BLaER1 treated with 17β-estradiol and CSF1 and Interleukin-3, amounts not matched to agents 10 nM and 100 nM (cell line): ENCODE results near the gene OR1F1.

Source experiments
- H3K27ac ChIP-seq, 11 experiments: shearing (Covaris generic); formaldehyde crosslinking; 2 replicates each; pipeline ENCODE4 v1.8.1; 2022
- H3K27me3 ChIP-seq, 11 experiments: shearing (Covaris generic); formaldehyde crosslinking; 2 replicates each; pipeline ENCODE4 v1.8.1; 2022
- H3K36me3 ChIP-seq, 11 experiments: shearing (Covaris generic); formaldehyde crosslinking; 2 replicates each; pipeline ENCODE4 v1.8.1; 2022
- H3K4me1 ChIP-seq, 10 experiments: shearing (Covaris generic); formaldehyde crosslinking; 2 replicates each; pipeline ENCODE4 v1.8.1; 2022
- H3K4me2 ChIP-seq, 11 experiments: shearing (Covaris generic); formaldehyde crosslinking; 2 replicates each; pipeline ENCODE4 v1.8.1; 2022
- H3K4me3 ChIP-seq, 10 experiments: shearing (Covaris generic); formaldehyde crosslinking; 2 replicates each; pipeline ENCODE4 v1.8.1; 2022
- H3K9ac ChIP-seq, 11 experiments: shearing (Covaris generic); formaldehyde crosslinking; 2 replicates each; pipeline ENCODE4 v1.8.1; 2022
- H3K9me3 ChIP-seq, 11 experiments: shearing (Covaris generic); formaldehyde crosslinking; replicated peaks in 1 of 11; 2 replicates each; pipeline ENCODE4 v1.8.1; 2022
- H4K20me1 ChIP-seq, 11 experiments: shearing (Covaris generic); formaldehyde crosslinking; 2 replicates each; pipeline ENCODE4 v1.8.1; 2022
- Cebpa-rat ChIP-seq, 11 experiments: shearing (Covaris generic); IDR thresholded peaks; 2 replicates each; pipeline ENCODE4 v1.8.1; 2022

The OR1F1 gene

DNA sequence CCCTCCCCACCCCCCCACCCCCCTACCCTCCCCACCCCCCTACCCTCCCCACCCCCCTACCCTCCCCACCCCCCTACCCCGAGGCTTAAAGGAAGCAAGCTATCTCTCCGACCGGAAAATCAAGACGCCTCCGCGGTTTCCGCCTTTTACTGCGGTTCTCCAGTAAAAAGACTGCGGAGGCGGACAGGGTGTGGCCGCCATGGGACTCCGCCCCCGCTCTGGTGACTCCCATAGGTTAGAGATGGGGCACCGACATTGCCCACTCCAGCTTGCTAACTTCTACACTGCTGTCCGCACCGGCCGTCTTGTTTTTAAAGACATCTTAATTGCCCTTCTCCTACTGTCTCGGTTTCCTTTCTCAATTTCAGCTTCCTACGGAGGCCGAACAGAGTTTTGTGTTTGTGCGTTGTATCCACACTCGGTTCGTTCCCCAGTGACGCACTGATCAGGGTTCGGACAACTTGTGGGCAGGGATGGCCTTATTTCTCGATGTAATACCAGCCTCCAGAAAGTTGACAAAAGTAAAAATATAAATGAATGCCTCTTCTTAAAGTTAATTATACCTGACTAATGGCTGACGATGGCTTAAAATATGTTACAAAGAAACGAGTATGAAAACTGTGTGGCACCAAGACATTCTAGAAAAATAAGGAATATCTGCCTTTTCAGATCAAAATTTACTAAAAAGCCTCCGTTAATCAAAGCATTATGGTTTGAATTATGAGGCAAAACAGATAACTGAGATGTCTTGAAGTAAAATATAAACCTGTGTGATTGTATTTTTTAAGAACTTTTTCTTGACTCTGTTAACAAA is 48.1 kb downstream of the OR1F1 start:
- H3K36me3 ChIP-seq, result peaks cover 19 to 27% (median 25%) of the 10 kb centered on the region in 11 experiments
- no peak overlapping the region for H3K4me3 ChIP-seq
- no peak overlapping the region for H3K27ac ChIP-seq
- no peaks in the 10 kb centered on the region for H3K27me3 ChIP-seq
- H3K9me3 ChIP-seq, result peaks cover 17 to 39% (median 29%) of the 10 kb centered on the region in 11 experiments
- H3K9ac ChIP-seq, result no peak overlapping the region
- H4K20me1 ChIP-seq, result no peaks in the 10 kb centered on the region; a peak in 1 of 22 replicates
- no peak overlapping the region for H3K4me2 ChIP-seq
- no peak for TF ChIP-seq Cebpa-rat (IDR thresholded peaks at IDR 0.05)
- peaks cover 11 to 22% (median 15%) of the 10 kb centered on the region in 10 experiments for H3K4me1 ChIP-seq

DNA sequence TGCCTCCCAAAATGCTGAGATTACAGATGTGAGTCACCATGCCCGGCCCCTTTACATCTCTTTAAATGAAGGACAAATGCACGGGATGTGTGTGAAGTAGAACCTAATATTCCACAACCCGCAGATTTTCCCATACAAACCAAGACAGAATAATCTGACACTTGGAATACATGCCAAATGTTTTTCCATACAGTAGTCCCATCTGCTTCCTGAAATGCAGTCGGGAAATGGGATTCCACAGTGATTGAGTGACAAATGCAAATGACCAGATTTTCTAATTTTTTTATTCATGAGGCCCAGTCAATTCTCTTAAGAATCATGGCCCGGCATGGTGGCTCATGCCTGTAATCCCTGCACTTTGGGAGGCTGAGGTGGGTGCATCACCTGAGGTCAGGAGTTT is 53.8 kb downstream of the OR1F1 start:
- H3K4me3 ChIP-seq, result no peak overlapping the region
- peaks cover 0 to 3% (median 0%) of the 10 kb centered on the region in 10 experiments; a peak in 3 of 20 replicates for H3K4me1 ChIP-seq
- no peak overlapping the region for H3K9ac ChIP-seq
- H3K36me3 ChIP-seq, result no peaks in the 10 kb centered on the region
- no peaks in the 10 kb centered on the region for H4K20me1 ChIP-seq
- no peak for TF ChIP-seq Cebpa-rat (IDR thresholded peaks at IDR 0.05)
- no peak overlapping the region for H3K4me2 ChIP-seq
- H3K27ac ChIP-seq, result no peak overlapping the region
- H3K27me3 ChIP-seq, result no peaks in the 10 kb centered on the region
- peaks cover 0 to 26% (median 9%) of the 10 kb centered on the region in 11 experiments; a peak in 13 of 22 replicates for H3K9me3 ChIP-seq

DNA sequence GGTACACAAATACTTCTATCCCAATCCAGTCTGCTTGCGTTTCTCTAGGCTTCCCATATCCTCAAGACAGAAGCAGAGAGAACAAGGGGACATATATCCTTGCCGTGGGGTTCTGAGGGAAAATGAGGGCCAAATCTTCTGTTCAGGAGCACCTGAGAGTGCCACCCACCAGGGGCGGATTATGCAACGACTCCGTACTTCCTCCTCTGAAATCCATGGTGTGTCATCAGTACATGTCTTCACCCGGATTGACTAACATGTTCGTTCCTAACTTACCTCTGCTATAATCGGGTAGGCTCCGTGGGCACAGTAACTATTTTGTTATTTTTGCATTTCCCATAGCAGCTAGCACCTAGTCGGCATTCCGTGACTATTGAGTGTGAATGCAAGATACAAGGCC is 54.7 kb downstream of the OR1F1 start:
- no peak overlapping the region for H3K27ac ChIP-seq
- TF ChIP-seq Cebpa-rat (IDR thresholded peaks at IDR 0.05), result no peak
- H3K4me3 ChIP-seq, result no peak overlapping the region
- H3K9me3 ChIP-seq, result peaks cover 0 to 21% (median 8%) of the 10 kb centered on the region in 11 experiments; a peak in 9 of 22 replicates
- H4K20me1 ChIP-seq, result no peaks in the 10 kb centered on the region
- no peaks in the 10 kb centered on the region for H3K36me3 ChIP-seq
- no peak overlapping the region for H3K9ac ChIP-seq
- H3K4me2 ChIP-seq, result no peak overlapping the region; a peak in 1 of 22 replicates
- H3K27me3 ChIP-seq, result no peaks in the 10 kb centered on the region
- peaks cover 0 to 3% (median 0%) of the 10 kb centered on the region in 10 experiments; a peak in 3 of 20 replicates for H3K4me1 ChIP-seq

DNA sequence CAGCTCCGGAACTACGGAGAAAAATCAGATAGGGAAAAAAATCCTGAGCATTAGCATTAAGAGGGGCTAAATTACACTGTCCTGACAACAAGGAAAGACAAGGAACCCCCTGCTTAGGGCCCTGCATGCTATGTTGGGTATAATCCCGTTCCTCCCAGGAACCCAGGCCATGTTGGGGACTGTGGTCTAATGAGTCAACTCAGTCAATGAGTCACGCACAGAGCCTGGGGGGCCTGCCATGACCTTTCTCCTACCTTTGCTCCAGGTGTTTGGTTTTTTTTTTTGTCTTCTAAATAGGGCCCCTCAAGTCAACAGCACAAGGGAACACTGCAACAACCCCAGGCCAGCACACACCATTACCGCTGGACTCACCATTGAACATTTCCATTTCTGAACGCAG is 55.9 kb downstream of the OR1F1 start:
- Histone ChIP-seq H3K9me3 (peaks cover 0 to 21% (median 8%) of the 10 kb centered on the region in 11 experiments; a peak in 9 of 22 replicates), H4K20me1 (no peaks in the 10 kb centered on the region), H3K4me2 (no peak overlapping the region), H3K4me3 (no peak overlapping the region), H3K27me3 (no peaks in the 10 kb centered on the region), H3K9ac (no peak overlapping the region), H3K27ac (no peak overlapping the region), H3K36me3 (no peaks in the 10 kb centered on the region), H3K4me1 (peaks cover 0 to 3% (median 0%) of the 10 kb centered on the region in 10 experiments; a peak in 3 of 20 replicates)
- no peak for TF ChIP-seq Cebpa-rat (IDR thresholded peaks at IDR 0.05)

DNA sequence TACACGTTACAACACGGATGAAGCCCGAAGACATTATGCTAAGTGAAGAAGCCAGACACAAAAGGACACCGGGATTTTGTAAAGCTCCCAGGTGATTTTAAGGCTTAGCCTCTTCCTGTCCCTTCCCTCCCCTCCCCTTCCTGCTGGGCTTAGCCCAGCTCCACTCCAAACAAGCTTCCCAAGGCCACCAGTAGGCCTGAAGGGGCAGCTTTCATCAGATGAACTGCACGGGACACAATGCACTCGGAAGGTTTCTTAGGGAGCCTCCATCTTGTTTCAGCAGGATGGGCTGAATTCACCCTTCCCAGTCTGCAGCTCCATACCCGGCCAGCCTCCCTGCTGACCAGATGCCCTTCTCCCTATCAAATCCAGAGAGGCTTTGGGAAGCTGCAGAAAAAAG is 58.0 kb downstream of the OR1F1 start:
- TF ChIP-seq Cebpa-rat (IDR thresholded peaks at IDR 0.05), result no peak
- Histone ChIP-seq H3K4me2 (no peak overlapping the region), H3K4me1 (peaks cover 0 to 3% (median 0%) of the 10 kb centered on the region in 10 experiments; a peak in 3 of 20 replicates), H3K27me3 (no peaks in the 10 kb centered on the region), H3K9ac (no peak overlapping the region), H3K27ac (no peak overlapping the region), H3K36me3 (no peaks in the 10 kb centered on the region), H3K9me3 (peaks cover 0 to 21% (median 8%) of the 10 kb centered on the region in 11 experiments; a peak in 9 of 22 replicates), H4K20me1 (no peaks in the 10 kb centered on the region), H3K4me3 (no peak overlapping the region)

DNA sequence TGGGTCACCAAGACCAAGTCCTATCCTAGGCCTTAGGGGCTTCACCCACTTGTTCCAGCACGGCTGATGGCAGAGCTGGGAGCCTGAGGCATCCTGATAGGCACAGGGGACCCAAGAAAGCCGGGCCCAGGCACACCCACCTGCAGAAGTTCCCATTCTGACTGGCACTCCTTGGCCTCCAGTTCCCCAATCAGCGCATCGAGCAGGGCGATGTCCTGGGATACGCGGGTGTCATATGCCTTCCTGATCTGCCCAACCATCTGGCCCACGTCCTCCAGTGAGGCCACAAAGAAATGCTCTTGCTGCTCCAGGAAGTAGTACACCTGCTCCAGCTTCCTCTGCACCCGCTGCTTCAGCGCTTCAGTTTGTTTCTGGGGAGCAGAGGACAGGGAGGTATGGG is 58.9 kb downstream of the OR1F1 start:
- no peak overlapping the region for H3K4me2 ChIP-seq

DNA sequence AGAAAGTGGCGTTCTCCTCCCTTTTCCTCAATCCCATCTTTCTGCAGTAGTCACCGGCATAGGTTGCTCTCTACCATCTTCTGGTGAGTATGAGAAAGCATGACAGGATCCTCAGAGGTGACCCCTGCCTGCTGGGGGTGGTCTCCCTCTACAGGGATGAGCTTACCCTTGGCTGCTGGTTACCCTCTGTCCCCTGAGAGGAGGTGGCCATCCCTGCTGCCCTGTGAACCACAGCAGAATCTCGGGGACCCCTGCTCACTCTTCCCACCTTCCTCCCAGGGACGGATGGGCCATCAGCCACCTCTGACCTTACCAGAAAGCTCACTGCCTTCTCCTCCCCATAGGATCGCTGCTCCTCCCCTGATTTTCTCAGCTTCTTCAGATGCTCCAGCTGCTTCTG is 60.6 kb downstream of the OR1F1 start:
- Histone ChIP-seq H4K20me1 (no peaks in the 10 kb centered on the region), H3K27ac (no peak overlapping the region), H3K4me1 (peaks cover 0 to 3% (median 0%) of the 10 kb centered on the region in 10 experiments; a peak in 3 of 20 replicates), H3K4me3 (no peak overlapping the region), H3K4me2 (no peak overlapping the region), H3K9me3 (peaks cover 0 to 21% (median 8%) of the 10 kb centered on the region in 11 experiments; a peak in 9 of 22 replicates), H3K27me3 (no peaks in the 10 kb centered on the region), H3K9ac (no peak overlapping the region), H3K36me3 (no peaks in the 10 kb centered on the region)
- no peak for TF ChIP-seq Cebpa-rat (IDR thresholded peaks at IDR 0.05)

More for the DNA sequence above, 58.9 kb downstream of the OR1F1 start:
- H3K36me3 ChIP-seq, result no peaks in the 10 kb centered on the region
- no peaks in the 10 kb centered on the region for H3K27me3 ChIP-seq
- H3K9ac ChIP-seq, result no peak overlapping the region
- H3K27ac ChIP-seq, result no peak overlapping the region
- peaks cover 0 to 3% (median 0%) of the 10 kb centered on the region in 10 experiments; a peak in 3 of 20 replicates for H3K4me1 ChIP-seq
- H3K9me3 ChIP-seq, result peaks cover 0 to 21% (median 8%) of the 10 kb centered on the region in 11 experiments; a peak in 9 of 22 replicates
- TF ChIP-seq Cebpa-rat (IDR thresholded peaks at IDR 0.05), result no peak
- H3K4me3 ChIP-seq, result no peak overlapping the region
- no peaks in the 10 kb centered on the region for H4K20me1 ChIP-seq

DNA sequence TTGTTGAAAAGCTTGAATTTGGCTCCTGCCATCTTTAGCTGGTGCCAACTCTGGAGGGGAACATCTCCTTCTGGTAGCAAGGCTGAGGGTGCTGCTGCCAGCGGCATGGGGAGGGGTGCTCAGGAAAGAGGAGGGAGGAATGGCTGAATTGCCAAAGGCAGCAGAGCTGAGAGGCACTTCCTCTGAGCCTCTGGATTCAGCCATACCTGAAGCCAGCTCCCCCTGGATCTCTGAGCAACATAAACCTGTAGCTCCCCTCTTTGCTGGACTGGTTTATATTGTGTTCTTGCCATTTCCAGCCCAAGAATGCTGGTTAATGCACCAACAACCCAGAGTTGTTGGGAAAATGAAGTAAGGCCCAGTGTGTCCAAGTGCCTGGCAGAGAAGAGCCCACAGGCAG is 61.0 kb downstream of the OR1F1 start:
- H3K36me3 ChIP-seq, result no peaks in the 10 kb centered on the region
- H4K20me1 ChIP-seq, result no peaks in the 10 kb centered on the region
- H3K4me3 ChIP-seq, result no peak overlapping the region
- peaks cover 0 to 3% (median 0%) of the 10 kb centered on the region in 10 experiments; a peak in 3 of 20 replicates for H3K4me1 ChIP-seq
- H3K9me3 ChIP-seq, result peaks cover 0 to 20% (median 8%) of the 10 kb centered on the region in 11 experiments; a peak in 9 of 22 replicates
- H3K4me2 ChIP-seq, result no peak overlapping the region
- no peak overlapping the region for H3K9ac ChIP-seq
- H3K27ac ChIP-seq, result no peak overlapping the region
- TF ChIP-seq Cebpa-rat (IDR thresholded peaks at IDR 0.05), result no peak
- no peaks in the 10 kb centered on the region for H3K27me3 ChIP-seq

DNA sequence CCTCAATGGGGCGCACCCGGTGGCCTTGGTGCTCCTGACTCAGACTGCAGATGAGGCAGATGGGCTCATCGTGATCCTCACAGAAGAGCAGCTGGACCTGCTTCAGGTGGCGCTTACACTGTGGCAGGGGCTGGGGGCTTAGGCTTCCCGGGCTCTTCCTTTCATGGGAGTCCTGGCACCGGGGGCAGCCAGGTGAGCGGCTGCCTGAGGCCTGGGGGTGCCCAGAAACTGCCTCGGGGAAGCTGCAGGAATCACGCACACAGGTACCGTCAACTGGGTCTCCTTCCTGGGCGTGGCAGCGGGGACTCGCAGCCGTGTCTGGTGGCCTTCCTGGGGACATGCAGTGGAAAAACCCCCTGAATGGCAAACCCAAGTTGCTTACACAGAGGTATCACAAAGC is 61.4 kb downstream of the OR1F1 start:
- H3K9me3 ChIP-seq, result peaks cover 0 to 16% (median 8%) of the 10 kb centered on the region in 11 experiments; a peak in 9 of 22 replicates
- H4K20me1 ChIP-seq, result no peaks in the 10 kb centered on the region
- no peak for TF ChIP-seq Cebpa-rat (IDR thresholded peaks at IDR 0.05)
- H3K4me2 ChIP-seq, result no peak overlapping the region
- H3K9ac ChIP-seq, result no peak overlapping the region
- no peak overlapping the region for H3K27ac ChIP-seq
- peaks cover 0 to 3% (median 0%) of the 10 kb centered on the region in 10 experiments; a peak in 3 of 20 replicates for H3K4me1 ChIP-seq
- H3K36me3 ChIP-seq, result no peaks in the 10 kb centered on the region
- H3K27me3 ChIP-seq, result no peaks in the 10 kb centered on the region
- no peak overlapping the region for H3K4me3 ChIP-seq
